GM18861 (cell line): Measurements from ENCODE around the gene SOS1.
"Not testable (repeated sequence)": the region's sequence is repeated elsewhere in the genome, so short reads cannot be mapped to it uniquely, and the experiment has no call there.

Experiments
- ATAC-seq: cut with Tn5 transposase; IDR thresholded peaks from one replicate; pipeline ENCODE4 v1.9.1; 2021; ENCODE audit not compliant: unreplicated experiment

SOS1 gene

DNA sequence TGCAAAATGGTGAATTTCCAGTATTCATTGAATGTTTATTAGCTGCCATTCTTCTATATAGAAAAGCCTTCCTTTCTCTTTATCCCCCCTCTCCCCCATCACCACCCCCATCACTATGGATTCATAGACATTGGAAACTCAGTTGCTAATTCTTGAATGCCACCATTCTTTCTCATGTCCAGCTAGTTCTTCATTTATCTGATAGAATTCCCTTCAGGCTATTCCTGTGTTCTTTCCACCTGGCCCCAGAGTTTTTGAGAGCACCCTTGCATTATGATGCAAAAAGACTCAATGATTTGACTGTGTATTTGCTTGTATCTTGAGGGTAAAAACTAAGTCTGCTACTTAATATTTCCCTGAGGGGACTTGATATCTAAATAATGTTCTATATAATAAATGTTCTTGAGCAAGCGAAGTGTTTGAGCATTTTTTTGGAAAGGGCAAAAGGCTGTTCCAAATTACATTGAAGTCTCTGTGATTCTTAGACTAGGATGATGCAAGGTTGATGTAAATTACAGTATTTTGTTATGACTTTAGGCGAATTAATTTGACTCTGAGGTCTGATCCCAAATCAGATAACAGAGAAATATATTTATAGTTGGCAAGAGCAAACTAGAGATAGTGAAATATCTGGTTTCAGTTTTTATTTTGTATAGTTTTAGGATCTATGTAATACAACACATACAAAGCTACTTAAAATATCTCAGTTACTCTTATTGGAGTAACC is 18.8 kb upstream of the SOS1 start:
- no peak for ATAC-seq

GRCh38 chr2:39138837-39139211 is 18.0 kb upstream of the SOS1 start:
- ATAC-seq: no peak

DNA sequence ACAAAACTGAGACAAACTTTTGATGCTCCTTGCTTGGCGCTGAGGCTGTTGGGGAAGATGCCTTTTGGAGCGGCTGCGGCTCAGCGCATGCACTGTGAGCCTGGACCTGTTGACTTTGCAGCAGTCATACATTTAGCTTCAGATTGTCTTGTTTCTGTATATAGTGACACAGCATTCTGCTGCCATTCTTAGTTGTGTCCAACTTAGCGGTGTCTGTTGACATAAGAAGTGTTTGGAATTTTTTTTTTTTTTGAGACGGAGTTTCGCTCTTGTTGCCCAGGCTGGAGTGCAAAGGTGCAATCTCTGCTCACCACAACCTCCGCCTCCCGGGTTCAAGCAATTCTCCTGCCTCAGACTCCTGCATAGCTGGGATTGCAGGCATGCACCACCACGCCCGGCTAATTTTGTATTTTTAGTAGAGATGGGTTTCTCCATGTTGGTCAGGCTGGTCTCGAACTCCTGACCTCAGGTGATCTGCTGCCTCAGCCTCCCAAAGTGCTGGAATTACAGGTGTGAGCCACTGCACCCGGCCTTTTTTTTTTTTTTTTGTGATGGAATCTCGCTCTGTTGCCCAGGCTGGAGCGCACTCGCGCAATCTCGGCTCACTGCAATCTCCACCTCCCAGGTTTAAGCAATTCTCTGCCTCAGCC is 17.5 kb upstream of the SOS1 start:
- not testable (repeated sequence) for ATAC-seq

DNA sequence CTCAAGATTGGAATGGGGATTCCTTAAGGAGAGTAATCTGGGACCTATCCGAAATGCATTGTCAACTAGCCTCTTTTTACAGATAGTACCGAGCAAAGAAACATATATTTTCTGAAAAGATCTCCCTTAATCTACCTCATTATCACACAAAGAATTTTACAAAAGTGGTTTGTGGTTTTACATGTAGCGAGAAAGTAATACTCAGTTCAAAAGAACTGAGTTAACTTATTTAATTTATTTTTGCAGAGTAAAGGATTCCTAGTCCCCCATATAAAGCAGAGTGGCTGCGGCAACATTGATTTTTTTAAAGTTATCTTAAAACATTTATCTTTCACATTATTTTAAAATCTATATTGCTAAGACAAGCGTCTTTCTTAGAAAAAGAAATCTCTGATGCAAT is 15.9 kb upstream of the SOS1 start:
- no peak for ATAC-seq

- no peak for ATAC-seq
These were observed 14.9 kb upstream of the SOS1 start for GRCh38 chr2:39135690-39136259.

DNA sequence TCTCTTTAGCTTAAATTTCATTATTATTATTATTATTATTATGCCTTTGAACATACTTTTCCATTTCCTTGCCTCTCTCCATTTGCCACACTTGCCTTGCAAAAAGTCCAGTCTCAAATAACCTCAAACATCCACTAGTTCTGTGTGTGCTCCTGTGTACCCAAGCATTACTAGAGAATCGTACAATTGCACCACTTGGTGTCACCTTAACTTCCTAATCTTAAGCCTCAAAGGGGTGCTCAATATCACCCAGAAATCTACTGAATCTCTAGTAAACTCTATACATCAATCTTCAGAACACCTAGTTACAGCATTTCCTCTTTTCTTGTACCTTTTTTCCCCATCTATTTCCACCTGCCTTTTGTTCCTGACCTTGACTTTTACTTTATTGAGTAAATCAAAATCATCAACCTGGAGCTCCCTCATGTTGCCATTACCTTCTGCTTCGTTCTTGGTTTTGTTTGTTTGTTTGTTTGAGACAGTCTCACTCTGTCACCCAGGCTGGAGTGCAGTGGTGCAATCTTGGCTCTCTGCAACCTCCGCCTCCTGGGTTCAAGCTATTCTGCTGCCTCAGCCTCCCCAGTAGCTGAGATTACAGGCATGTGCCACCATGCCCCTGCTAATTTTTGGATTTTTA is 12.5 kb upstream of the SOS1 start:
- ATAC-seq: no peak

DNA sequence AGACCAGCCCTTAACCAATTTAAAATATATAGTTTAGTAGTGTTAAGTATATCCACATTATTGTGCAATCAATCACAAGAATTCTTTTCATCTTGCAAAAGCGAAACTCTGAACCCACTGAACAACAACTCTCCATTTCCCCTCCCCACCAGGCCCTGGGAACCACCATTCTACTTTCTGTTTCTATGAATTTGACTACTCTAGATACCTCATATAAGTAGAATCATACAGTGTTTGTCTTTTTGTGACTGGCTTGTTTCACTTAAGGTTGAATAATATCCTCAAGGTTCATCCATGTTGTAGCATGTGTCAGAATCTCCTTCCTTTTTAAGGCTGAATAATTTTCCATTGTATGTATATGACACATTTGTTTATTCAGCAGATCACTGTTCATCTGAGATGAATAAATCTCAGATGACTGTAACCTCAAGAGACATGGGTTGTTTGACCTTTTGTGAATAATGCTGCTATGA is 8.1 kb upstream of the SOS1 start:
- ATAC-seq: peak; percentile 47

DNA sequence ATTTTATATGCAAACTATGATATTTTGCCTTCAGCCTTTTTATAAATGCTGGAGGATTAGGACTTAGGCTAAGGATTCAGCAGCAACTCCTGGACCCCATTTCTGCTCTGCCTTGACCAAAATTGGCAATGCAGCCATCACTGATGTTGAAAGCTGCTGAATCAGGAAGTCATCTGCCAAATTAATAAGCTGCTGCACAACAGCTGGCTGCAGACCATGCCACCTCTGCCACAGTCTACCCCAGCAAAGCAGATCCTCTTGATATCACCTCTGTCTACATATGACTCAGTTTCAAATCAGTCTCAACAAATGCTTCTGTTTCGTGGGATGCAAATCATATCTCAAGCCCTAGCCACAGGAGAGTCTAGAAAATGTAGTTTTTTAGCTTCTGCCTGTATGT is 7.1 kb upstream of the SOS1 start:
- ATAC-seq: peak; percentile 58

GRCh38 chr2:39124746-39125057 is 3.9 kb upstream of the SOS1 start:
- ATAC-seq: no peak

- ATAC-seq: peak; percentile 49
These were observed 3.3 kb upstream of the SOS1 start for GRCh38 chr2:39124000-39124745.

- no peak for ATAC-seq
These were observed 2.7 kb upstream of the SOS1 start for GRCh38 chr2:39123436-39123999.

GRCh38 chr2:39121523-39122063 is 742 bp upstream of the SOS1 start:
- ATAC-seq: no peak

DNA sequence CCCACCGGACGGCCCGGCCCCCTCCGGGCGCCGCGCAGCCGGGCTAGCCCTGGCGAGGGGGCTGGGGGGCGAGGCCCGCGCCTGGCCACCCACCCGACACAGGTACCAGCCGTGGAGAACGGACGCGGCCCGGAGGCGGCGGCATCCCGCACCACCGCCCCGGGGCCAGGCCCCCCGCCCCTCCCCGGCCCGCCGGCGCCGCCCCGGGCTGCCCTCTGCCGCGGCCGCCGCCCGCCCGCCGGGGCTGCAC is 405 bp downstream of the SOS1 start:
- ATAC-seq: no peak

GRCh38 chr2:39119732-39120520 is 925 bp downstream of the SOS1 start:
- ATAC-seq: peak; percentile 21

DNA sequence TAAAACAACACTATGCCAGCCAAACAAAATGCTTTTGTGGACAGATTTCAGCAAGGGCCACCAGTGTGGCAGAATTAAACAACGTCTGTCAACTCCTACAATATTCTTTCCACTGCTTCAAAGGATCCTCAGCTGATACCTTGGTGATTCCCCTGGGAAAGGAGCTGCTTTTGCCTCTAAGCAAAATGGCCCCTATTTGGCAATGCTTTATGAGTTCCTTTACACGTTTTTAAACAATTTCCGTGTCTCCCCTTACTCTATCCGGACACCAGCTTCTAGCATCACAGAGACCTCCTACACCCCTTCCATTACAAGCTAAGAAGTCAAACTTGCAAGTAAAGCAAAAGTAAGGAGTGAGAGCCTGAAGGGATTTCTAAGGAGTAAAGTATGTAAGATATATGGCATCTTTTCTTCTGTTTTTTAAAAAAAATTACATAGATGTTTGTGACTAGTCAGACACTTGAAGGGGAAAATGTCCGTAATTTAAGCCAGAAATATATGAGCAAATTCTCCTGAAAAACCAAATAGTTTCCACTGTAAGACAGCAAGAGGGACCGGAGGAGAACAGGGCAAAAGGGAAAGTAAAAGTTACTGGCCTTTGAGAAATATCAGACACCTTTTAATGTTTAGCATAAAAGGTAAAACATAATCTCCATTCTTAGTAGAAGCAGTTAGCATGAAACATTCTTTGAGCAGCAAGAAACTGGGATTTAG is 1.9 kb downstream of the SOS1 start:
- no peak for ATAC-seq

- no peak for ATAC-seq
These were observed 5.3 kb downstream of the SOS1 start for GRCh38 chr2:39115556-39115955.

- no peak for ATAC-seq
These were observed 6.1 kb downstream of the SOS1 start for GRCh38 chr2:39114771-39115170.

DNA sequence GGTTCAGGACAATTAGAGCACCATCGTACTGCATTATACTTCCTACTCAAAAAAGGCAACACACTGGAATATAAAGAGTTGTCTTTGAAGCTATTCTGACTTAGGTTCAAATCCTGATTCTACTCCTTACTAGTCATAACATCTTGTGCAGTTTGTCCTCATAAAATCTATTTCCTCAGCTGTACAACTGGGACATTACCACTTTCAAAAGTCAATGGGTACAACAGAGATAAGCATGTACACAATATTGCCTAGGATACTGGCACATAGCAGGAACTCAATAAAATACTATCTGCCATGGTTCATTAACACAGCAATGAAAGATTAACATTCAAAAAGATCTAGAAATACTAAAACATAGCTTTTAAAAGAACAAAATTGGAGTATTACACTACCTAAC is 11.3 kb downstream of the SOS1 start:
- ATAC-seq: no peak

DNA sequence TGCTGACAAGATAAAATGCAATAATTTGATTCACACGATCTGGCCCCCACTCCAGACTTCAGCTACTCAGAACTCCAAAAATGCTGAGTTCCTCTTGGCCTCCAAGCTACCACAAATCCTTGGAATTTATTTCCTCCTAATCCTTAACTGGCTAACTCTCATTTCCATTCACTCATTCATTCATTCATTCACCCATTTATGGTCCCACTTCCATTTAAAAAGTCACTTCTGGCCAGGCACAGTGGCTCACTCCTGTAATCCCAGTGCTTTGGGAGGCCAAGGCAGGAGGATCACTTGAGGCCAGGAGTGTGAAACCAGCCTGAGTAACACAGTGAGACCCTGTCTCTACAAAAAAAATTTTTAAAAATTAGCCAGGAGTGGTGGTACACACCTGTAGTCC is 12.5 kb downstream of the SOS1 start:
- no peak for ATAC-seq
